ENCODE data around the gene GAB1.

The GAB1 gene

DNA sequence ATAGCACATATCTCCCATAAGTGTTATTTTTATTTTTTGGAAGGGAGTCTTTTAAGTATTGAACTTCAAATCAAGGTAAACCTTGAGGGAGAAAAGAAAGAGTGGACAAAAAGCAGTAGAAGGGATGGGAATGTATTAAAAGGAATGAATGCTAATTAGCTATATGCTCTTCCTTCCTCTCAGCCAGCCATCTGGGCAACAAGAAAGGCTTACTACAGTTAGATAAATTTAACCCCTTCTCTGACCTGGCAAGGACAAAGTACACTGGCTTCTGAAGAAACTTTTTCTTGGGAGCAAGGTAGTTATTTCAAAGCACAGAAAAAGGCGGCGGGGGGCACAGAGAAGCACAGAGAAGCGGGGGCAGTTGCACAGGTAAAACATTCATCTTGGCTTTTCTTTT is 54.6 kb downstream of the GAB1 start:
- no peak for DNase-seq

DNA sequence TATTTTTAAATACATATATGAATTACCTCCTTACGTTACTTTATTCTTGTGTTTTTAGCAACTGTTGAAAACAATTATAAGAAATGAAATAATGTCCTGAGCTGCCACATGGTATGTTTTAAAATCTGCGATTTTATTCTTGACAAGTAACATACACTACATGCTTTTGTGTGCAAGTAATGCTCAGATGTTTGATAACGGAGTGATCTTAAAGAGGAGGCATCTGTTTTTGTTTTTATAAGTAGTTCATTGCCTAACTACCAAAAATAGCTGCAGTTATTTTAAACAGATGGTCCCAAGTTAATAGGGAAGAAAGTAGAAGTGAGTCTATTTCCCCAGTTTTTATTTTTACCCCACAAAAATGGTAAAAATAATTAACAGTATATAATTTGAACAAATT is 55.2 kb downstream of the GAB1 start:
- no peak for DNase-seq

DNA sequence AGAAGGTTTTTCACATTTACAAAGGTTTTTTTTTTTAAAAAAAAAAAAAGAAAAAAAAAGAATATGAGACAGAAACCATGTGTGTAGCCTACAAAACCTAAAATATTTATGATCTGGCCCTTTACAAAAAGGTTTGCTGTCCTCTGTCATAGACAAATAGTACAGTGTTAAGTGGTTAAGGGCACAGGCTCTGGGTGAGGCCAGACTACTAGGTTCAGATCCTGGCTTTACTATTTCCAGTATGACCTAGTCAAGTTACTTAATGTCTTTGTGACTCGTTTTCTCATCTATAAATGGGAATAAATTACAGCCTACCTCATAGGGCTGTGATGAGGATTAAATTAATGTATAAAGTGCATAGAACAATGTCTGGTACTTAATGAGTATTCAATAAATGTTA is 56.5 kb downstream of the GAB1 start:
- DNase-seq, result no peak

DNA sequence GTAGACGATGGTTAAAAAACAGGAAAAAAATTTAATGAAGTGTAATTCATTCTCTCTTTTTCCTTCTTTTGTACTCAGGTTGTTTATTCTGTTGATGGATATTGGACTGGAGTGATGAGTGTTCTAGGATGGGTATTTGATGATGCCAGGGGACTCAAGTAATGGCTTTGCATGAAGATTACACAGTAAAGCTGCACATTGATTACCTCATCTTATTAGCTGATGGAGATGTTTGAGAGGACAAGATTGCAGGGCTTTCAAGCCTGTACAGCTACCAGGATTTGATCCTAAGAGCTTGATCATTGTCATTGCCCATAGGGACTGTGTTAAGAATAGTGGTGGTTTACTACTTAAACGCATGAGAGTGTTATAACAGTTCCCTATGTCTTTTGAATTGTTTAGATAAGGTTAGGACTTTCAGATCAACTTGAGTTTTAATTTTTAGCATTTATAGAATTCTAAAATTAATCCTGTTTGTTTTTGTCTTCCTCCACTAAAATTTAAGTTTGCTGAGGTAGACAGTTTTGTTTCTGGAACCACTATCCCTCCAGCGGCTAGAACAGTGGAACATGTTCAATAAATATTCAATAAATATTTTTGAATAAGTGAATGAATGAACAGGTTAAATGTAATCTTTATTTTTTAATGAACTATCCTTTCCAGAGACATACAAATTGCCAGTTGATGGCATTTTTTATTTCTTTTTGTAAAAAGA is 58.2 kb downstream of the GAB1 start:
- no peak for DNase-seq

DNA sequence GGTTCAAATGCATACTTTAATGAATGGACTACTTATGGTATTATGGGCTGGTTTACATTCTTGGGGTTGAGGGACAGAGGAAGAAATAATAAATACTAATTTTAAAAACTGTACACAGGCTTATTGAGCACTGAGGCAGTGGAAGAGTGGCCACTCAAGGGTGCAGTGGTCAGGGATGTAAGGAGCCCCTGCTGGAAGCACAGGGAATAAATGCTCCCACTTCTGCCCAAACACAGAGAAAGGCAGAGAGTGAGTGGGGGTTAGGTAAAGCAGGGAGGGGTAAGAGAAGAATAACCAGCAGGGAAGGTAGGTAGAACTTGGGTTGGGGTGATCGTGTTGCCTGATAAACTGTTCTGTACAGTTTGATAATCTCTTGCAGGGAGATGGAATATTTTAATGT is 60.0 kb downstream of the GAB1 start:
- DNase-seq, result no peak

DNA sequence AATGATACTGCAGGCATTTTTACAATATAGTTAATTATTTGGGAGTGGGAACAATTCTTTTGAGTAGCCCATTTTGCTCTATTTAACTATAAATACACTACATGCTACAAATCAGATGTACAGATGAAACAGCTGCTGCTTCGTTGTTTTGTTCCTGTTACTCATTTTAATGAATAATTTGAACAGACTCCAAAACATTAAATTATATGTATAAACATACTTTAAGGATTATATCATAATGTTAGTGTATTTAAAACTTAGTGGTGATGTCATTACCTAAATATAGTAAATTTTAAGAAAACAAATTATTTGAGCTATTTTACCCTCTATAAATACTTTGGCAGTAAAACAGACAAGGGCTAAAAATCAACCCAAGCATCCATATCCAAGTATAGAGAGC is 60.7 kb downstream of the GAB1 start:
- no peak for DNase-seq

DNA sequence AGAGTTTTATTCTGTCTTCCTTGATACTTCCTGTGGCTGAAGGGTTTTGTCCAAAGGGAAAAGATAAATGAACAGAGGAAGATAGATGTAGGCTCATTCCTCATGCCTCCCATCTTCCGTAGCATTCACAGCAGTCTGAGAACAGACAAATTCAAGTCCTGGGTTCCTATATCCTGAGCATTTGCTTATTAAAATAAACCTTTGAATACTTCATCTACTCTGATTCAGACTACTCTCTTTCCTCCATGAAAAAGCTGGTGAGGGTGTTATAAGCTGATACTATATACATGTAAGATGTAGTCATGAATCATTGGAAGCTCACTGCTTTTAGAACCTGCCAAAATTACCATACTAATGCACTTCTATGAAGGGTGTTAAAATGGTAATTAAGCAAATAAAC is 61.2 kb downstream of the GAB1 start:
- DNase-seq, result no peak

DNA sequence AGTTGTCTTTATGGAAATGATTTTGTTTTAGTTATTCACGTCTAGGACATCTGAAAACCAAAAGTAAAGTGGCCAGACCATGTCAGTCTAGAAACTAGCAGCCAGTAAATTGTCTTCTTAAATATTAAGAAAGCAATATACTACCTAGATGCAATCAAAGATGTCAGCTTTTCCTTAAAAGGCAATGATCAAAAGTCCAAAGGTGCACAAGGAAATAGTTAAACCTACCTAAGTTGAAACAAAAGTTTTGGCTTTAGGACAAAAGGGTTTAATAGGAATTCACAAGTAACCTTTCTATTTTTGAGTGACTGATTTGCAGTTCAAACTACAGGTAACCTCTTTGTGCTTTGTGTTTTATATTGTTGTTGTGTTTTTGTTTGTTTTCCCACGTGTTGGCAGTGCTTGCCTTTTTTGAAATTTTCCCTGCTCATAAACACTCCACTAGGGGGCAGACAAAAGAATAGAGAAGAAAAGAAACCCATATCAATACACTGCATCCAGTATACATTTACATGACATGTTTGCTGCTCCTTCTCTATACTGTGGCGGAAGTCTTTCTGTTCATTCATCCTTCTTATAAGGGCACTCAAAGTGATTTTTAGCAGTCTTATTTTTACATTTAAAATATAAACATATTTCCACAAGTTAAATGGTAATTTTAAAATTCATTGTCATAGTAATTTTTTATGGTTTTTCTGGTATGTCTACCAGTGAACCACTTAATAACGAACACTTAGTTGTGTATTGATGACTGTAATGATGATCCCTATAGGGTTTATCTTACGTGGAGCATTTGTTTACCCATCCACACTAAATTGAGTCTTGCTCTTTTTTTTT is 62.7 kb downstream of the GAB1 start:
- peak; percentile 48 for DNase-seq

DNA sequence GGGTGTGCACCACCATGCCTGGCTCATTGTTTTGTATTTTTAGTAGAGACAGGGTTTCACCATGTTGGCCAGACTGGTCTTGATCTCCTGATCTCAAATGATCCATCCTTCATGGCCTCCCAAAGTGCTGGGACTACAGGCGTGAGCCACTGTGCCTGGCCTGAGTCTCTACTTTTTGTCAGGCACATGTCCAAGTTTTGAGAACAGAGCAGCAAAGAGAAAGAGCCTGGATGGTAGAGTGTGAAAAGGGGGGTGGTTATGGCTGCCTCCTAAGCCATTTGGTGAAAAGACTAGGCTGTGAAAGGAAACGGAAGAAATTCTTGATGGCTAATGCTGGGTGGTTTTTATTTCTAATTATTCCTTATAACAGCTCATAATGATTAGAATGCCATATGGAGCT is 63.4 kb downstream of the GAB1 start:
- no peak for DNase-seq

DNA sequence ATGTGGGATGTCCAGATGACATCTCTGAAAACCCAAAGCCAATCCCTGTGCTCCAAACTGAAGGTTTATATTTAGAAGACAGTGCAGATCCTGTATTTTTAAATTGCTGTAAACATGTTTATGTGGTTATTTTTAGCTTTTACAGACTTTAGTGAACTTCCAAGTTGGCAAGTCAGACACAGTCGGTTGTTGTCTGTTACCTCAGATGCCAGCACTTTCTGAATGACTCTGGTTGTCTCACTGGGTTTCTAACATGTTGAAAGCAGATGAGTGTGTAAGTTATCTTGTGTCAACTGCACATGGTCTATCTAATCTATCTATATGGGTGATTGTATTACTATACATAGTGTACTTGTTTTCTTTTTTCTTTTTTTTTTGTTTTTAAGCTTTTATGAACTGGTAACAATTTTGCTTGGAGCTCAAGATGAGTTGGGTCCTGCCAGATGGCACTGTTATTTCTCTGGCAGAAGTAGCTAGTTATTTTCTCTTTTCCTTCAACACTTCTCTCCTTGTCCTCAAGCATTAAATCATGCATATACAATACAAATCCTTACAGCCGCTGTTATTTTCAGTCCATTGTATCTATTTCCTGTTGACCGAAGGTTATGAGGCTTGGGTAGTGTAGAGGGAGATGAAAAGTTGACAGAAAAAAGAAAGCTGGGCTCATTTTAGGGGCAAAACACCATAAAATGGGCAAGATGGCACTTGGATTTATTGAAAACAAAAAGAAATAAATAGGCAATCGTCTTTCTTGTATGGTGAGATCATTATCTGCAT is 66.3 kb downstream of the GAB1 start:
- DNase-seq, result no peak

DNA sequence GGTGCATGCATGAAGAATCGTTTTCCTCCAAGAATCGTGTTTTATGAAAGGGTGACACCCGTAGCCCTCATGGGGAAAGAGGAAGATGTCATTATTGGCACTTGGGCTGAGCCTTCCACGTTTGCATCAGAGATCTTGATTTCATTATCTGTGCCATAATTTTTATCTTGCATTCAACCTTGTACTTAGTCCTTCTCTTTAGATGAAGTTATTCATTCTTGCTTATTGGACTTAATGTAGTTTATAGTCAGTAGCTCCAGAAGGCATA is 66.8 kb downstream of the GAB1 start:
- DNase-seq, result no peak

DNA sequence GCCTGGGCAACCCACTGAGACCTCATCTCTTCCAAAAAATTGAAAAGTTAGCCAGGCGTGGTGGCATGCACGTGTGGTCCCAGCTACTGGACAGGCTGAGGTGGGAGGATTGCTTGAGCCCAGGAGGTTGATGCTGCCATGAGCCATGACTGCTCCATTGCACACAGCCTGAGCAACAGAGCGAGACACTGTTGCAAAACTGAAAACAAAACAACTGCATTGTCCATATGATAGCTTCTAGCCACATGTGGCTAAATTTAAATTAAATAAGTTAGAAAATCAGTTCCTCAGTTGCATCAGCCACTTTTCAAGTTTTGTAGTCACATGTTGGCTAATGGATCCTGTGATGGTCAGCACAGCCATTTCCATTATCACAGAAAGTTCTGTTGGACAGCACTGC is 67.9 kb downstream of the GAB1 start:
- DNase-seq, result no peak

DNA sequence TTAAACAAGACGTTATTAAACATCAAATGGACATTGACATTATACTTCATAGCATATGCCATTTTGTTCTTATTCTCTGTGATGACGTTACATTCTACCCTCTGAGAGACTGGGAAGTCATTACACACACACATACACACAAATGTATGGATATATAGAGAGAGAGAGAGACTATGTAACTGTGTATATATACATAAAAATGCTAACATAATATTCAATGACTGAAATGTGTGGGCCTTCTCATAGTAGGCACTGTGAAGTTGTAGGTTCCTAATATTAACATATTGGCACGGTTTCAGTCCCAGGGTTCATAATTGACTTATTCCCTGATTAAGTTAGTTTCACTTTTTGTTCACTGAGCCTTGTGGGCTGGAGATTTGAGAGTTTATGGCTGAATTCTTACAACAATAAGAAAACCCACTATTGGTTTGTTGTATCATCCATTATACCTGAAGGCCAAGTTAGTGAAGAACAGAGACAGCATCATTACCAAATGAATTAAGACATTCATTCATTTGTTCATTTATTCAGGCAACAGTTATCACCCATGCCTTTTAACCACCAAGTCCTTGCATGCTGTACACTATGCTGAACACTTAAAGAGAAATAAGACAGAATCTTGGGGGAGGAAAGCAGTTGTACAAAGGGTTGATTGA is 68.5 kb downstream of the GAB1 start:
- DNase-seq, result peak; percentile 2

DNA sequence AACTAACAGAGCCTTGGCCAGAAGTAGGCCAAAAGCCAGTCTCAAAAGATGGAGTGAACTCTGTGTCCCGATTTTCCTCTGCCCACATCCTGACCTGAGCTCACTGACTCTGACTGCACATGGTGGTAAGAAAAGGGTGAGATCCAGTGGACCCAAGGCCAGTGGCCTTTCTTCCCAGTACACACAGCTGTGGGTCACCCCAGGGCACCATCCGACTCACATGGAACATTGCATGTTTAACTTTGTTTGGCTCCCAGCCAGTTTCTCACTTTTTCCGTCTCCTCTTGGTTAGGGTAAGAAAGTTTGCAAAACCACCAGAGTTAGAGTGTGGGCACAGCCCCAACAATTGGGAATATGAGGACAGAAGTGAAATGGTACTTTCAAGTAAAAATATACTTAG is 69.8 kb downstream of the GAB1 start:
- no peak for DNase-seq

DNA sequence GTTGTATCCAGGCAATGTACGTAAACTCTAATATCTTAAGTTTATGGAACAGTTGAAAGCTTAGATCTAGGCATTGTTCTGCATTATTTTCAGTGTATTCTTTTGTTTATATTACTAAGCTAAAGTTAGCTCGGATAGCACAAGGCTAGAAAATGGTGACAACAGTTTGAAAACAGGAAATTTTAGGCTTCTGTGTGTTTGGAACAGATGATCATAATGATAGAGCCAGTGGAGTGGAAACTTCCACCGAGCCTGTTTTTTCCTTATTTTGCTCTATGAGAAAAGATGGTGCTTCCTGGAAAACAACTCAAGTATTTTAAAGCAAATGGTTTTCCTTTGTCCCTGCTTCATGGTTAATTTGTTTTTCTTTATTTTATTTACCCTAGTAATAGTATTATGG is 70.8 kb downstream of the GAB1 start:
- no peak for DNase-seq

DNA sequence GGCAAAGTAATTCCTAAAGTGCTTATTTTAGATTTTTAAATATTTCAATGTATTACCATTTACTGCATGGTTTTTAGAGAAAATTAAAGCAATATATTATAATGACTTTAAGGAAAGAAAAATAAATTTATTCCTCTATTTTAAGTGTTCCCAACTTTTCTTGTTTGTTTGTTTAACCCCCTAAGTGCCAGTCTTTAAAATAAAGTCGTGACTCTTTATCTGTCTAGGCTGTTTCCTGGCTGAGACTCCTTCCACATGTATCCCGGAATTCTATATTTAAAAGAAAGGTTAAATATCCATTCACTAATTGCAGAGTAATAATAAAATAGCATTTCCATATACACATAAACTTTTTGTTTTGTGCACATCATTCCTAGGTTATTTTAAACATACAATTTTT is 71.2 kb downstream of the GAB1 start:
- no peak for DNase-seq

DNA sequence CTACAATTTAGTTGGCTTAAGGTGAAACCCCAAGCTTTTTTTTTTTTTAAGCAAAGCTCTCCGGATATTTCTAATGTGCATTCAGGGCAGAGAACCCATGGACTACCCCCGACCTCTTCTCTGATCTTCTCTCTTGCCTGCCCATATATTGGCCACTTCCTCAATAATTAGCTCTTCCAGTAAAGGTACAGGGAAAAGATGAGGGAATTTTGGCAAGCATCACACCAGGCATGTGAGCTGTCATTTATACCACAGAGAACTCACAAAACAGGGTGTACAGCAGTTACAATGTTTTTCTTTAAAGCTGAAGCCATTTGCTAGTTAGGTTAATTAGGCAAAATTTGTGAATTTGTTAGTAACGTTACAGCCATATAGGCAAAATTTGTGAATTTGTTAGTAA is 73.3 kb downstream of the GAB1 start:
- DNase-seq, result no peak

DNA sequence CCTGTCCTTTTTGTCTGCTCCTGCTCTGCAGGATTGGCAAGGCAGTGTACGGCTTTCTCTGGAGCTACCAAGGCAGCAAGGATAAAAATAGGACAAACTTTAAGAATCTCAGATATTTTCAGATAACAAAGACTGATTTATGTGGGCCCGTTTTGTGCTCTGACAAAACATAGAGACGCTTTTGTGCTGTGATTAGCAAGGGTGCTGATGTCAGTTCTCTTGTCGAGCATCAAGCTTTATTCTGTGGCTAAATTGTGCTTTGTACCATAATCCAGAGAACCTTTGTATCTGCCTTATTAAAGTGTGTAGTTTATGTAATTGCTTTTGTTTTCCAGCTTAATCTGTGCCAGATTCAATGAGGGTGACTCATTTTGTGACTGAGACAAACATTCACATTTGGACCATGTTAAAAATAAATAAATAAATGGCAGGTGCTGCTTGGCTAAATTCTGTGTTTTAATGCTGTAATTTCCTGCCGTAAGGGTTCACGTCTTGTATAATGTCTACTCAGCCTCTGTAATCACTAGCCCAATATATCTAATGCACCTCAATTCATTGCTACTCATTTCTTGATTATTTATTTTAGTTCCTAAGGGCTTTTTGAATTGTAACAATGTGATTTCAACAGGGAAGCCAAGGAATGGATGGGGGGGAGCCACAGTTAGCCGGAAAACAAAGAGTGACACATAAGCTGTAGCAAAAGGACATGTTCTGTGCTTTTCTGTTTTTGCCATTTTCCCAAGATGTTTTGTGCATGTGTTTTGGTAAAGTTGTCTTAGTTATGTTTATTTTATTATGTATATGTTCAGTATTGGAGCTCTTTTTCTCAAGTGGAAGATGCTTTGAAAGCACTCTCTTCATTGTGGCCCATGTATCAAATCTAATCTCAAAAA is 75.1 kb downstream of the GAB1 start:
- no peak for DNase-seq

DNA sequence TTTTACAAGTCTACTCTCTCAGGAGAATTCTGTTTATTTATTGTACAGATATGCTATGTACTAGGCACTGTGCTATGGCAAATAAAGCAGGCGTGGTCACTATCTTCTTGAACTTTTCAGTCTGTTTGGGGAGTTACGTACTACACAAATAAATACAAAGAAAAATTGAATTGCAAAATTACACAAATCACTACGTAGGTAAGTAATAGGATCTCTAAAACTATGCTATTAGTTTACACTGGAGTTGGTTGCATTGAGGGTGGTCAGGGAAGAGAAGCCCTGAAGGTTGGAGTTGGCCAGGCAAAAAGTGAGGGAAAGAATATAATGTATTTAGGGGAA is 75.7 kb downstream of the GAB1 start:
- no peak for DNase-seq

DNA sequence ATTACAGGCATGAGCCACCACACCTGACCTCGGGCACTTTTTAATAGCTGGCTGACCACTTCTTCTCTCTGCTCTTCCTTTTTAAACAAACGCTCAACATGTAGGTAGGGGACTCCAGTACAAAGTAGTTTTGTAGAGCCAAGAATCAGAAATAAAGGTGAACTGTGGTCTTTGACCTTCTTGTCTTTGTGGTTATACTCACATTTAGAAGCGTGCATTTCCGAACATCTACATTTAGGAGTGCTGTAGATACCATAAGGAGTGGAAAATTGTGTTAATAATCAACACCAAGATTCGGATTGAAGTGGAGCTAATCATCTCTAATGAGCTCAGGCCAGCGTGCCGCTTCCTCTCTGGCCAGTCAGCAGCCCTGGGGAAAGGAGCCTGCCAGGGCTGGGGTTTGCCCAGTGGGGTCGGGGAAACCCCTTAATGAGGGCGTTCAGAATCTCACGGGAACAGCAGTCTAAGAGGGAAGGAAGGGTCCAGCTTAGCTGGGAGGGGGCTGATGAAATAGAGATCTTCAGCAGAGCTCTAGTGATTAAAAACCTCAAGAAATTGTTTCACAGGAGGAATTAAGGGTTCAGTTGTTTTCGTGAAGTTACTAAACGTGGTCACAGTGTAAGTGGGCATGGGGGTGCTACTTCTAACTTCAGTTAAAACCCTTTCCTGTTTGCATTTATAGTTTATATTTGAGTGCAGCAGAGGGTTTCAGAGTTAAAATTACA is 81.2 kb downstream of the GAB1 start:
- no peak for DNase-seq

DNA sequence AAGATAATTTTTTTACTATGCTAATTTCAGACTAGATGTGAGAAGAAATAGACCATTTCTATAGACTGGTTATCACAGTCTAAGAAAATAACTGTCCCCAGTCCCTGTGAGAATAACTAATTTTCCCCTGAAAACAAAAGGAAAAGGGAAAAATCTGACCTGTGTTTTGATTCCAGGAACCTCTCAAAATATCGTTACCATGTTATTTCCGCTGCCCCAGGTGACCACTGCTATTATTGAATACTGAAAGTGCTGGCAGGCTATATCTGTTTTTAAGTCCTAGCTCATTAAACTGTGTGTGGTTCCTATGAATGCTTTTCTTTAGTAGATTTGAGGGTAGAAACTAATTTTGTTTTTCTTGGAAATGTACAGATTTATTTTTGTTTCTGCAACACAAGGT is 83.6 kb downstream of the GAB1 start:
- DNase-seq, result no peak

DNA sequence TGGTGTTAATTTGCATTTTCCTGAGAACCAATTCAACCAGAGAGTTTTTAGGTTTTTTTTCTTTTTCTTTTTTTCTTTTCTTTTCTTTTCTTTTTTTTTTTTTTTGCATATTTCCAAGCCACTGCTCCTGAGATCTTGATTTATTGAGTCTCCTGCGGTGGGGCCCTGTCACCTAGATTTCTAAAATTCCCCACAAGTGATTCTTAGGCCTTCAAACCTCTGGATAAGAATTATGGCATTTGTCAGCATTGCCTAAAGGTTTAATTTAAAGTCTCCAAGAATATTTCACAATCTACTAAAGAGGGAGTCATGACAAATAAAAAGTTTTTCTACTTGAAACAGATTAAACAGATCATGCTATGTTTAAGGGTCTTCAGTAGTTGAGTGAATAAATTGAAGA is 84.9 kb downstream of the GAB1 start:
- no peak for DNase-seq
